Left lung (tissue), 10 donors: ENCODE results near the gene TAF12. TPM values are rescaled to one million over a fixed set of nuclear protein-coding genes. Genes with fewer than 3 reads are reported as not detected.
"Not testable (repeated sequence)": the region's sequence is repeated elsewhere in the genome, so short reads cannot be mapped to it uniquely, and the experiment has no call there.

Source experiments
- ATAC-seq: fragments of 200-7000 bp; cut with Tn5 transposase; one replicate; pipeline ENCODE4 v1.9.1; 2020; ENCODE audit warnings: moderate library complexity
- DNase-seq, 4 donors: peaks; one replicate each; pipeline ENCODE4 v3.0.0-alpha.2; 2013 to 2020
- H3K27ac ChIP-seq, 2 donors: fragments of 200-600 bp; sonication (generic) in 1 of 2; one replicate each; pipeline versions ENCODE4 v1.5.0 to v1.8.0; 2020 to 2021
- H3K27me3 ChIP-seq, 2 donors: fragments of 200-600 bp; sonication (generic) in 1 of 2; one replicate each; pipeline versions ENCODE4 v1.5.0 to v1.8.0; 2020 to 2021
- H3K36me3 ChIP-seq, 2 donors: fragments of 200-600 bp; sonication (generic) in 1 of 2; one replicate each; pipeline versions ENCODE4 v1.5.0 to v1.8.0; 2020 to 2021
- H3K4me1 ChIP-seq, 2 donors: fragments of 200-600 bp; one replicate each; pipeline ENCODE4 v1.8.0; 2021
- H3K4me3 ChIP-seq, 2 donors: fragments of 200-600 bp; sonication (generic) in 1 of 2; one replicate each; pipeline versions ENCODE4 v1.5.0 to v1.8.0; 2020 to 2021; ENCODE audit warnings: mild to moderate bottlenecking in 1 of 2
- H3K9me3 ChIP-seq, 2 donors: fragments of 200-600 bp; sonication (generic) in 1 of 2; one replicate each; pipeline versions ENCODE4 v1.5.0 to v1.8.0; 2020 to 2021
- CTCF ChIP-seq, 2 donors: fragments of 200-600 bp; sonication (generic) in 1 of 2; IDR thresholded peaks; one replicate each; pipeline versions ENCODE4 v1.5.0 to v1.8.0; 2021; ENCODE audit warnings: antibody characterized with exemption in 2 of 2
- intact Hi-C, 2 donors: fragments of 100-400 bp; cut with DNase I; formaldehyde crosslinking; loops; one replicate each; pipeline versions ENCODE4 v1.11.2 to v1.14.2; 2022
- polyA plus RNA-seq, 6 donors: library from polyadenylated mRNA; unstranded; fragments of 120-200 nt; gene quantifications; one replicate each; pipeline ENCODE4 v1.2.1, GENCODE V29; 2013; ENCODE audit not compliant: insufficient read length in 6 of 6
- total RNA-seq, 2 donors: library from RNA; stranded (reverse); fragmentation: NEBNext Ultra II Directional; extraction: Animal tissue kit (Norgen Biotek cat#: 25700); gene quantifications; one replicate each; pipeline ENCODE4 v1.2.1, GENCODE V29; 2021
- donor health status: DM: no; HTN: yes; CAD: no.
- donor health status: DM: no; HTN: no; CAD: no.

TAF12 gene
- total and polyA plus RNA-seq, 8 donors = 23.2 to 33.2 (median 31.0) TPM

- Histone ChIP-seq H3K4me3 (peak within 1 kb of the TSS; percentile 44 to 54), H3K9me3 (no peaks in the 10 kb centered on the region), H3K36me3 (peaks cover 0 to 4% of the 10 kb centered on the region in 2 donors), H3K27ac (peak within 1 kb of the TSS in 1 of 2 donors; percentile 7), H3K27me3 (no peaks in the 10 kb centered on the region), H3K4me1 (peaks cover 0 to 23% of the 10 kb centered on the region in 2 donors)
- ATAC-seq (peak; percentile 80), DNase-seq (peak; percentile 50 to 83 (median 64))
- no peak for TF ChIP-seq CTCF (IDR thresholded peaks at IDR 0.05)
- intact Hi-C loops = no loop called here
Measured at GRCh38 chr1:28591708-28592320, 51.1 kb downstream of the TAF12 start, which contains the start of gene RAB42. TSS of gene RAB42 (plus strand) at chr1:28592265. CDS start at chr1:28592512, 247 bp downstream.

GRCh38 chr1:28586585-28587391 lies 56.1 kb downstream of the TAF12 start:
- ATAC-seq, H3K36me3 ChIP-seq, H3K4me3 ChIP-seq, H3K27me3 ChIP-seq, H3K9me3 ChIP-seq, intact Hi-C loops, DNase-seq, H3K27ac ChIP-seq: not testable (repeated sequence)
- peaks cover 3 to 23% of the 10 kb centered on the region in 2 donors for H3K4me1 ChIP-seq

- TF ChIP-seq CTCF (IDR thresholded peaks at IDR 0.05) = no peak
- Histone ChIP-seq H3K4me3 (peak overlapping the region; percentile 74 to 86), H3K27me3 (no peaks in the 10 kb centered on the region), H3K36me3 (peaks cover 0 to 33% of the 10 kb centered on the region in 2 donors), H3K4me1 (peaks cover 21 to 40% of the 10 kb centered on the region in 2 donors), H3K27ac (peak overlapping the region; percentile 91 to 92), H3K9me3 (no peaks in the 10 kb centered on the region)
- DNase-seq (peak in 1 of 4 donors; percentile 37), ATAC-seq (peak; percentile 18)
- intact Hi-C loops = no loop called here
Measured at GRCh38 chr1:28582248-28582615, 60.6 kb downstream of the TAF12 start.

GRCh38 chr1:28581531-28582247 lies 61.2 kb downstream of the TAF12 start:
- peaks cover 0 to 39% of the 10 kb centered on the region in 2 donors for H3K36me3 ChIP-seq
- H3K27me3 ChIP-seq = no peaks in the 10 kb centered on the region
- ATAC-seq (peak; percentile 98), DNase-seq (peak; percentile 94 to 98 (median 97))
- peak overlapping the region; percentile 91 to 92 for H3K27ac ChIP-seq
- no peak for TF ChIP-seq CTCF (IDR thresholded peaks at IDR 0.05)
- peak overlapping the region; percentile 74 to 86 for H3K4me3 ChIP-seq
- intact Hi-C loops = no loop called here
- no peaks in the 10 kb centered on the region for H3K9me3 ChIP-seq
- peaks cover 21 to 40% of the 10 kb centered on the region in 2 donors for H3K4me1 ChIP-seq

GRCh38 chr1:28580722-28581530 lies 61.9 kb downstream of the TAF12 start:
- H3K27ac ChIP-seq = peak overlapping the region; percentile 91 to 92
- peak; percentile 48 for ATAC-seq
- peaks cover 21 to 40% of the 10 kb centered on the region in 2 donors for H3K4me1 ChIP-seq
- intact Hi-C loops = no loop called here
- DNase-seq = peak in 2 of 4 donors; percentile 40 to 46
- H3K9me3 ChIP-seq = no peaks in the 10 kb centered on the region
- no peak for TF ChIP-seq CTCF (IDR thresholded peaks at IDR 0.05)
- H3K4me3 ChIP-seq = peak overlapping the region; percentile 74 to 86
- H3K36me3 ChIP-seq = peaks cover 0 to 46% of the 10 kb centered on the region in 2 donors
- no peaks in the 10 kb centered on the region for H3K27me3 ChIP-seq
